Stimulated activated naive CD8-positive, alpha-beta T cell treated with anti-CD3 and anti-CD28 coated beads, Interleukin-15, Interleukin-2, amounts not matched to agents 100 U/mL and 50 U/mL, for 24 hours (primary cell): ENCODE measurements around the gene RAB40B.
A peak's percentile ranks its signal among the peaks of the same experiment; 100 is the strongest.

Experiments
- ATAC-seq: fragments of 150-1000 bp; cut with Tn5 transposase; one replicate; pipeline ENCODE4 v1.10.0; 2021
- DNase-seq: peaks from one replicate; pipeline ENCODE4 v3.0.0; 2021

RAB40B gene

GRCh38 chr17:82716203-82717010 lies 17.9 kb upstream of the RAB40B start, which contains the start of gene FN3KRP:
Gene FN3KRP (plus strand): TSS chr17:82716706. CDS start chr17:82716756, 50 bp downstream.
- DNase-seq, result peak; percentile 89
- ATAC-seq, result peak; percentile 92

GRCh38 chr17:82713071-82713723 lies 14.7 kb upstream of the RAB40B start:
- DNase-seq (no peak), ATAC-seq (no peak)

GRCh38 chr17:82710499-82711232 lies 12.2 kb upstream of the RAB40B start:
- DNase-seq, result no peak
- no peak for ATAC-seq

GRCh38 chr17:82709676-82710498 lies 11.4 kb upstream of the RAB40B start:
- DNase-seq (no peak), ATAC-seq (no peak)

- no peak for ATAC-seq
- no peak for DNase-seq
Measured at GRCh38 chr17:82709024-82709675, 10.7 kb upstream of the RAB40B start.

- DNase-seq (no peak), ATAC-seq (no peak)
Measured at GRCh38 chr17:82705756-82706155, 7.3 kb upstream of the RAB40B start.

- no peak for DNase-seq
- no peak for ATAC-seq
Measured at GRCh38 chr17:82704886-82705285, 6.4 kb upstream of the RAB40B start.

- DNase-seq, result no peak
Measured at GRCh38 chr17:82703935-82704865, 5.7 kb upstream of the RAB40B start.

GRCh38 chr17:82703036-82703745 lies 4.7 kb upstream of the RAB40B start:
- ATAC-seq (no peak), DNase-seq (no peak)

More at GRCh38 chr17:82703935-82704865, 5.7 kb upstream of the RAB40B start:
- ATAC-seq, result no peak

GRCh38 chr17:82702231-82702927 lies 3.9 kb upstream of the RAB40B start:
- no peak for DNase-seq
- ATAC-seq, result no peak

- ATAC-seq (no peak), DNase-seq (no peak)
Measured at GRCh38 chr17:82699551-82699950, 1.1 kb upstream of the RAB40B start.

GRCh38 chr17:82698974-82699442 lies 510 bp upstream of the RAB40B start:
- ATAC-seq, result no peak
- DNase-seq, result no peak

GRCh38 chr17:82697808-82698064 lies 762 bp downstream of the RAB40B start:
- DNase-seq (no peak), ATAC-seq (no peak)

GRCh38 chr17:82696916-82697807 lies 1.3 kb downstream of the RAB40B start:
- DNase-seq (peak; percentile 33), ATAC-seq (no peak)

GRCh38 chr17:82696259-82696658 lies 2.2 kb downstream of the RAB40B start:
- ATAC-seq, result no peak
- DNase-seq, result no peak

- no peak for DNase-seq
Measured at GRCh38 chr17:82694647-82695046, 3.9 kb downstream of the RAB40B start.

GRCh38 chr17:82693168-82693867 lies 5.2 kb downstream of the RAB40B start:
- ATAC-seq, result no peak
- no peak for DNase-seq

More at GRCh38 chr17:82694647-82695046, 3.9 kb downstream of the RAB40B start:
- no peak for ATAC-seq
